Testis (tissue), 3 donors: ENCODE data around the gene RER1. TPM values are rescaled to one million over a fixed set of nuclear protein-coding genes. Genes with fewer than 3 reads are reported as not detected.

Experiments used
- DNase-seq: peaks from one replicate; pipeline ENCODE4 v3.0.0-alpha.2; 2019
- H3K27ac ChIP-seq, 2 donors: fragments of 200-600 bp; sonication (generic); one replicate each; pipeline ENCODE4 v1.5.1; 2019
- H3K27me3 ChIP-seq: fragments of 200-600 bp; sonication (generic); one replicate; pipeline ENCODE4 v1.5.1; 2019
- H3K36me3 ChIP-seq: fragments of 200-600 bp; sonication (generic); one replicate; pipeline ENCODE4 v1.5.1; 2017; ENCODE audit warnings: low read depth; ENCODE audit errors: missing control alignments
- H3K4me1 ChIP-seq: fragments of 200-600 bp; sonication (generic); one replicate; pipeline ENCODE4 v1.5.1; 2019
- H3K4me3 ChIP-seq, 2 donors: fragments of 200-600 bp; sonication (generic); one replicate each; pipeline ENCODE4 v1.5.1; 2017 to 2019
- H3K9me3 ChIP-seq: fragments of 200-600 bp; sonication (generic); one replicate; pipeline ENCODE4 v1.5.1; 2017
- CTCF ChIP-seq, 3 experiments: fragments of 450-650 bp in 2 of 3; fragments of 200-600 bp in 1 of 3; sonication (generic) in 1 of 3; IDR thresholded peaks; one replicate each; pipeline ENCODE4 v1.5.1; 2016 to 2019; ENCODE audit warnings: antibody characterized with exemption in 3 of 3, mild to moderate bottlenecking in 2 of 3, moderate library complexity in 1 of 3
- POLR2A ChIP-seq: fragments of 450-650 bp; IDR thresholded peaks from one replicate; pipeline ENCODE4 v1.6.1; 2017; ENCODE audit warnings: antibody characterized with exemption, mild to moderate bottlenecking, moderate library complexity
- WGBS, 2 donors: methylation state at CpG; one replicate each; pipeline ENCODE4 v1.1.5; 2018; 5-methylcytosine and 5-hydroxymethylcytosine counted together
- intact Hi-C: fragments of 100-400 bp; cut with DNase I; formaldehyde crosslinking; loops from one replicate; pipeline ENCODE4 v1.15.1; 2023; ENCODE audit warnings: low total_unique reads
- polyA plus RNA-seq: library from polyadenylated mRNA; stranded (reverse); fragments of 350-450 nt; fragmentation: Illumina TruSeq; extraction: RNeasy Lipid Tissue Mini Kit (QIAGEN cat#74804); gene quantifications from one replicate; pipeline ENCODE4 v1.2.3, GENCODE V29; 2014; ENCODE audit warnings: low read depth, low replicate concordance; ENCODE audit not compliant: insufficient read depth
- total RNA-seq, 2 donors: library from RNA; depleted of rRNA; stranded (reverse); fragments of >200 nt; gene quantifications; one replicate each; pipeline ENCODE4 v1.2.3, GENCODE V29; 2016

RER1 gene
- total and polyA plus RNA-seq, 3 donors from 2014 or later: 89.9 to 262 (median 104) TPM

DNA sequence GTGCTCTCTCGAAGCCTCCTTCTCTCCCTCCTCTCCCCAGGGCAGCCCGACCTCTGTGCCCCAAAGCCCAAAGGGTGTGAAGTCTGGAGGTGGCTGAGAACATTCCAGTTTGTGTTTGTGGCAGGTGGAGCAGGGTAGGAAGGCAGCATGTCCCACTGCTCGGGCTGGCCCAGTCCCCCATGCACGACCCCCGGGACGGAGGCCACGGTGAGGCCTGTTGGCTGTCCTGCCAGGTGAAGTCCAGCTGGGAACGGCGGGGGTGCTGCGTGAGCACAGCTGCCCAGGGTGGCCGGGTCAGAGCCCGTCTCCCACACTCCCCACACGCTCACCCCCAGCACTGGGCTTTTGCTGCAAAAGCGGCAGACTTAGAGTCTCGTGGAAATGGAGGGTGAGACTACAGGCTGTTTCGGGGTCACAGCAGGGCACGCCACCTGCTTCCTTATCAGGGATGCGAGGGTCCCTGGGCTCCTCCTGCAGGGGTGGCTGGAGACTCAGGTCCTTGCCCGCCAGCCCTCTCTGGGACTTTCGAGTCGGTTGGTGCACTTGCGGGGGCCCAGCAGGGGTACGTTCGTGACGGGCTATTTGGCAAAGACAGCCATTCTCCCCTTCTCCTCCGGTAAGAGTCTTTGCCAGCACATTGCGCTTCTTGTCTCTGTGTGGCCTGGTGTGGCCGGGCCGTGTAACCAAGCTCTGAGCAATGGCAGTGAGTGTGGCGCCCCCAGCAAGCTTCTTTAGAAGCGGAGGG lies 40.6 kb upstream of the RER1 start:
- DNase-seq: no peak
- TF ChIP-seq CTCF (IDR thresholded peaks at IDR 0.05): no peak
- no peak for TF ChIP-seq POLR2A

GRCh38 chr1:2351723-2352122 lies 39.9 kb upstream of the RER1 start:
- Histone ChIP-seq H3K4me3 (no peak overlapping the region), H3K36me3 (no peaks in the 10 kb centered on the region), H3K27ac (no peak overlapping the region), H3K4me1 (peaks cover 8% of the 10 kb centered on the region), H3K9me3 (no peaks in the 10 kb centered on the region), H3K27me3 (no peaks in the 10 kb centered on the region)
- intact Hi-C loops: no loop called here
- no peak for TF ChIP-seq POLR2A
- no peak for TF ChIP-seq CTCF (IDR thresholded peaks at IDR 0.05)
- 92 to 96% methylated on average over 8 of the region's 8 CpGs for WGBS, 2 donors
- DNase-seq: no peak

More for the DNA sequence above, 40.6 kb upstream of the RER1 start:
- Histone ChIP-seq H3K27me3 (no peaks in the 10 kb centered on the region), H3K27ac (no peak overlapping the region), H3K9me3 (no peaks in the 10 kb centered on the region), H3K4me1 (peaks cover 8% of the 10 kb centered on the region), H3K36me3 (no peaks in the 10 kb centered on the region), H3K4me3 (no peak overlapping the region)
- intact Hi-C loops: no loop called here
- WGBS, 2 donors: 90 to 91% methylated on average over 15 to 31 of the region's 31 CpGs

GRCh38 chr1:2352341-2352896 lies 39.2 kb upstream of the RER1 start:
- WGBS, 2 donors: 92 to 98% methylated on average over 10 to 11 of the region's 11 CpGs
- Histone ChIP-seq H3K4me1 (peaks cover 8% of the 10 kb centered on the region), H3K27me3 (no peaks in the 10 kb centered on the region), H3K36me3 (no peaks in the 10 kb centered on the region), H3K9me3 (no peaks in the 10 kb centered on the region), H3K27ac (no peak overlapping the region), H3K4me3 (no peak overlapping the region)
- no peak for DNase-seq
- TF ChIP-seq CTCF (IDR thresholded peaks at IDR 0.05) (no peak), POLR2A (no peak)
- intact Hi-C loops: no loop called here

DNA sequence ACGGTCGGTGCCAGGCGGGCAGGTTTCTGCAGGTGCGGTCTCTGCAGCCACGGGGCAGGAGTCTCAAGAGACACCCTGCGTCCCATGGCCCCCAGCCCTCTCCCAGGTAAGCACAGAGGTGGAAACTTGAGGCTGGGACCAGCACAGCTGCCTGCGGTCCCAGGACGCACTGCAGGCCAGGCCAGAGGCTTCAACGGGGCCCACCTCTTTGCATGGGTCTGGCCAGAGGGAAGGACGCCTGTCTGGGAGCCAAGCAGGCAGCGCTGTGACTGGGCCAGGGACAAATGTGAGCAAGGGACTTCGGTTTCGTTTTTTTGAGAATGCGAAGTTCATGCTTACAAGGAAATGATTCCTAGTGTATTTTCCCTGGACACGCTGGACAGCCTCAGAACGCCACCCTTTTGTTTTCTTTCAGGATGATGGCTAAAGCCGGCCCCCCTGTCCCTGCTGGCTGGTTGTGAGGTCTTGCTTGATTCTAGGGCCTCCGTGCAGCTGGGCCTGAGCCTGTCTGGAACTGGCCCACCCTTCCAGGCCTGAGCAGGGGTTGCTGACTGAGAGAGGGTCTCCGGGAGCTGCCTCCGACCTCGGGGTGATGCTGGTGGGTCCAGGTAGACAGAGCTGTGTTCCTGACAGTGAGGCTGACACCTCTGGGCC lies 38.6 kb upstream of the RER1 start:
- TF ChIP-seq CTCF (IDR thresholded peaks at IDR 0.05): no peak
- TF ChIP-seq POLR2A: no peak
- Histone ChIP-seq H3K9me3 (no peaks in the 10 kb centered on the region), H3K36me3 (no peaks in the 10 kb centered on the region), H3K4me1 (peaks cover 8% of the 10 kb centered on the region), H3K4me3 (no peak overlapping the region), H3K27ac (peak overlapping the region in 1 of 2 donors; percentile 5), H3K27me3 (no peaks in the 10 kb centered on the region)
- intact Hi-C loops: no loop called here
- 63 to 71% methylated on average over 10 to 19 of the region's 21 CpGs for WGBS, 2 donors
- no peak for DNase-seq
